Loucy (cell line): Measurements from ENCODE around the gene RPL29.

Experiments
- EZH2phosphoT487 ChIP-seq: fragments of 200-600 bp; IDR thresholded peaks from 2 replicates; pipeline ENCODE4 v1.6.1; 2018; ENCODE audit warnings: antibody characterized with exemption, mild to moderate bottlenecking, moderate library complexity, borderline replicate concordance
- TF ChIP-seq, protein P1 (sequence below): fragments of 200-600 bp; sonication (generic); conservative IDR thresholded peaks from 2 replicates; pipeline ENCODE4 v1.5.1; 2014; ENCODE audit warnings: mild to moderate bottlenecking, antibody characterized with exemption, low read length

DNA sequence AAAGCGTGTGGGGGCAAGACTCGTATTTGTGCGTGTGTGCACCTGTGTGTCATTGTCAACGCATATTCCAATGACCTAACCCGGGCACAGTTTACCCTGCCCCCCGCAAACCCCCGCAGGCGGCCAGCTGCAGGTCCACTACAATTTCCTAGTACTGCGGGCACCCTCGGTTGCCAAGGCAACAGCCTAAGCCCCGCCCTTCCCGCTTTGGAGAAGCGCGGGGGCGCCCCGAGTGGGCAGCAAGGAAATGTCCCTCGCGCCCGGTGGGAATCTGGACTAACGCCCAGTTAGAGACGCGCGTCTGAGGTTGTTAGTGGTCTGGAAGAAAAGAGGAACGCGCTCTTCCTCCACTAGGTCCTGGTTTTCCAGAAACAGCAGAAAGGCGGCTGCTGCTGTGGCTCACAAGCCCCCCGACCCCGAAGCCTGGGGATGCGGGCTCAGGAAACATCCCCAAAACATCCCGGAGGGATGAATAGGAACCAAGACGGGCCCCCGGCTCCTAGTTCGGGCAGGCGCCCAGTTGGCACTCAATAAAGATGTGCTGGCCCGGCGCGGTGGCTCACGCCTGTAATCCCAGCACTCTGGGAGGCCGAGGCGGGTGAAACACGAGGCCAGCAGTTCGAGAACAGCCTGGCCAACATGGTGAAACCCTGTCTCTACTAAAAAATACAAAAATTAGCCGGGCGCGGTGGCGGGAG, 19.7 kb downstream of the RPL29 start:
- TF ChIP-seq, protein P1, sequence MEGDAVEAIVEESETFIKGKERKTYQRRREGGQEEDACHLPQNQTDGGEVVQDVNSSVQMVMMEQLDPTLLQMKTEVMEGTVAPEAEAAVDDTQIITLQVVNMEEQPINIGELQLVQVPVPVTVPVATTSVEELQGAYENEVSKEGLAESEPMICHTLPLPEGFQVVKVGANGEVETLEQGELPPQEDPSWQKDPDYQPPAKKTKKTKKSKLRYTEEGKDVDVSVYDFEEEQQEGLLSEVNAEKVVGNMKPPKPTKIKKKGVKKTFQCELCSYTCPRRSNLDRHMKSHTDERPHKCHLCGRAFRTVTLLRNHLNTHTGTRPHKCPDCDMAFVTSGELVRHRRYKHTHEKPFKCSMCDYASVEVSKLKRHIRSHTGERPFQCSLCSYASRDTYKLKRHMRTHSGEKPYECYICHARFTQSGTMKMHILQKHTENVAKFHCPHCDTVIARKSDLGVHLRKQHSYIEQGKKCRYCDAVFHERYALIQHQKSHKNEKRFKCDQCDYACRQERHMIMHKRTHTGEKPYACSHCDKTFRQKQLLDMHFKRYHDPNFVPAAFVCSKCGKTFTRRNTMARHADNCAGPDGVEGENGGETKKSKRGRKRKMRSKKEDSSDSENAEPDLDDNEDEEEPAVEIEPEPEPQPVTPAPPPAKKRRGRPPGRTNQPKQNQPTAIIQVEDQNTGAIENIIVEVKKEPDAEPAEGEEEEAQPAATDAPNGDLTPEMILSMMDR = peak; percentile 18; the same call in 1 of the 2 replicates
- TF ChIP-seq EZH2phosphoT487 = no peak
